H1 (cell line): ENCODE measurements around the gene NIPAL4. TPM values are rescaled to one million over a fixed set of nuclear protein-coding genes. Genes with fewer than 3 reads are reported as not detected.

ENCODE experiments used
- CTCF ChIA-PET: fragments of 300-600 bp; sonication (Branson Sonifier 250); formaldehyde crosslinking; loops from one replicate; lab custom pipeline; 2021; ENCODE audit not compliant: partially characterized antibody; lab: Charles Lee
- POLR2A ChIA-PET: fragments of 300-600 bp; sonication (Branson Sonifier 250); formaldehyde crosslinking; loops from one replicate; lab custom pipeline; 2021; ENCODE audit warnings: inconsistent platforms; ENCODE audit not compliant: partially characterized antibody; lab: Charles Lee
- DNase-seq, 2 experiments: peaks; one replicate each; pipeline versions ENCODE4 v3.0.0 to v3.0.0-alpha.2; 2010 to 2022; ENCODE audit warnings: low spot score in 2 of 2, low read depth in 1 of 2, mixed read lengths in 1 of 2
- FAIRE-seq: peaks from 2 replicates; lab custom pipeline; 2011; peaks lifted over from hg19 to GRCh38; lab: Jason Lieb, UNC
- H2AFZ ChIP-seq: 2 replicates; pipeline ENCODE4 v1.8.1; 2012; ENCODE audit warnings: low read length, inconsistent platforms
- H2AK5ac ChIP-seq: 2 replicates; pipeline ENCODE4 v1.6.1; 2013; ENCODE audit warnings: low read depth, low read length
- H2BK120ac ChIP-seq: replicated peaks from 2 replicates; pipeline ENCODE3; 2013; ENCODE audit warnings: low read depth, low read length, inconsistent platforms
- H2BK12ac ChIP-seq: 2 replicates; pipeline ENCODE4 v1.6.1; 2013; ENCODE audit warnings: low read depth, low read length
- H2BK15ac ChIP-seq: 2 replicates; pipeline ENCODE4 v1.6.1; 2013; ENCODE audit warnings: low read length
- H2BK20ac ChIP-seq: 2 replicates; pipeline ENCODE4 v1.6.1; 2013; ENCODE audit warnings: low read length
- H2BK5ac ChIP-seq: 2 replicates; pipeline ENCODE4 v1.6.1; 2013; ENCODE audit warnings: low read depth, low read length
- H3K14ac ChIP-seq: 2 replicates; pipeline ENCODE4 v1.6.1; 2013; ENCODE audit warnings: inconsistent platforms; ENCODE audit not compliant: insufficient read length
- H3K18ac ChIP-seq: 2 replicates; pipeline ENCODE4 v1.6.1; 2013; ENCODE audit warnings: low read length; ENCODE audit errors: extremely low read depth
- H3K23ac ChIP-seq: 2 replicates; pipeline ENCODE4 v1.6.1; 2013; ENCODE audit warnings: inconsistent platforms; ENCODE audit not compliant: insufficient read length
- H3K23me2 ChIP-seq: 2 replicates; pipeline ENCODE4 v1.6.1; 2013; ENCODE audit warnings: low read depth, low read length
- H3K27ac ChIP-seq: 2 replicates; pipeline ENCODE4 v1.6.1; 2011; ENCODE audit warnings: low read depth, low read length, inconsistent platforms
- H3K27me3 ChIP-seq, 4 experiments: replicated peaks in 1 of 4; 1 replicate in 1 of 4; 2 replicates in 3 of 4; pipeline versions ENCODE4 v1.6.1 to v1.8.1; 2011 to 2013; ENCODE audit warnings: low read length in 3 of 4, mild to moderate bottlenecking in 3 of 4, inconsistent platforms in 2 of 4, mixed read lengths in 2 of 4, moderate library complexity in 1 of 4; ENCODE audit not compliant: control insufficient read depth in 3 of 4, insufficient read depth in 3 of 4; ENCODE audit errors: extremely low read depth in 1 of 4
- H3K36me3 ChIP-seq, 4 experiments: 2 replicates each; pipeline versions ENCODE4 v1.6.1 to v1.8.1; 2011 to 2013; ENCODE audit warnings: mild to moderate bottlenecking in 4 of 4, low read length in 3 of 4, moderate library complexity in 2 of 4, control low read depth in 1 of 4, inconsistent platforms in 1 of 4; ENCODE audit not compliant: insufficient read depth in 4 of 4, control insufficient read depth in 2 of 4
- H3K4ac ChIP-seq: replicated peaks from 2 replicates; pipeline ENCODE3; 2013; ENCODE audit warnings: low read length, low read depth, mixed read lengths, inconsistent platforms; ENCODE audit not compliant: insufficient read length
- H3K4me1 ChIP-seq, 4 experiments: replicated peaks in 1 of 4; 1 replicate in 1 of 4; 2 replicates in 3 of 4; pipeline versions ENCODE4 v1.6.1 to v1.8.1; 2011 to 2013; ENCODE audit warnings: low read length in 3 of 4, inconsistent platforms in 2 of 4, mixed read lengths in 1 of 4; ENCODE audit not compliant: insufficient read depth in 4 of 4, control insufficient read depth in 3 of 4
- H3K4me2 ChIP-seq, 2 experiments: 2 replicates each; pipeline versions ENCODE4 v1.6.1 to v1.8.1; 2011 to 2013; ENCODE audit warnings: low read depth in 2 of 2, low read length in 2 of 2, control low read depth in 1 of 2, inconsistent platforms in 1 of 2, mild to moderate bottlenecking in 1 of 2; ENCODE audit not compliant: insufficient read depth in 1 of 2
- H3K4me3 ChIP-seq, 4 experiments: fragments of 200-600, 300-600 bp in 1 of 4; sonication (generic), shearing (Covaris generic), sonication (Bioruptor Twin) in 1 of 4; 2 replicates each; pipeline versions ENCODE4 v1.5.1 to v1.8.1; 2011 to 2016; ENCODE audit warnings: low read length in 4 of 4, low read depth in 3 of 4, control low read depth in 2 of 4, inconsistent platforms in 2 of 4, mild to moderate bottlenecking in 2 of 4, mixed read lengths in 1 of 4, moderate library complexity in 1 of 4; ENCODE audit not compliant: insufficient read depth in 2 of 4; ENCODE audit errors: extremely low read depth in 1 of 4
- H3K56ac ChIP-seq: replicated peaks from 2 replicates; pipeline ENCODE3; 2013; ENCODE audit warnings: low read depth, mild to moderate bottlenecking, mixed read lengths, low read length, inconsistent platforms; ENCODE audit not compliant: insufficient read length
- H3K79me1 ChIP-seq: 2 replicates; pipeline ENCODE4 v1.6.1; 2013; ENCODE audit warnings: low read depth, low read length, control low read depth
- H3K79me2 ChIP-seq, 2 experiments: 2 replicates each; pipeline versions ENCODE4 v1.6.1 to v1.8.1; 2012 to 2013; ENCODE audit warnings: low read length in 2 of 2, mild to moderate bottlenecking in 2 of 2, inconsistent platforms in 1 of 2; ENCODE audit not compliant: insufficient read depth in 2 of 2, control insufficient read depth in 1 of 2
- H3K9ac ChIP-seq, 4 experiments: replicated peaks in 1 of 4; 1 replicate in 1 of 4; 2 replicates in 3 of 4; pipeline versions ENCODE4 v1.6.1 to v1.8.1; 2011 to 2013; ENCODE audit warnings: low read depth in 3 of 4, low read length in 3 of 4, control low read depth in 2 of 4, mild to moderate bottlenecking in 2 of 4, moderate library complexity in 2 of 4, inconsistent platforms in 1 of 4; ENCODE audit errors: extremely low read depth in 1 of 4
- H3K9me3 ChIP-seq, 2 experiments: 2 replicates each; pipeline versions ENCODE4 v1.6.1 to v1.8.1; 2012 to 2013; ENCODE audit warnings: mild to moderate bottlenecking in 2 of 2, moderate library complexity in 2 of 2, control low read depth in 1 of 2, inconsistent platforms in 1 of 2, low read depth in 1 of 2, low read length in 1 of 2, mixed read lengths in 1 of 2; ENCODE audit not compliant: insufficient read depth in 2 of 2
- H4K20me1 ChIP-seq, 2 experiments: replicated peaks in 1 of 2; 2 replicates each; pipeline versions ENCODE3 to v1.8.1; 2011 to 2013; ENCODE audit warnings: inconsistent platforms in 2 of 2, low read length in 2 of 2, mild to moderate bottlenecking in 1 of 2; ENCODE audit not compliant: insufficient read depth in 2 of 2, control insufficient read depth in 1 of 2
- H4K5ac ChIP-seq: 2 replicates; pipeline ENCODE4 v1.6.1; 2013; ENCODE audit warnings: low read length, low read depth, mixed read lengths, inconsistent platforms; ENCODE audit not compliant: insufficient read length
- H4K8ac ChIP-seq: 2 replicates; pipeline ENCODE4 v1.8.0; 2013; ENCODE audit warnings: mild to moderate bottlenecking, moderate library complexity, low read length, inconsistent platforms; ENCODE audit not compliant: insufficient read depth; ENCODE audit errors: extremely low read depth
- H4K91ac ChIP-seq: replicated peaks from 2 replicates; pipeline ENCODE3; 2013; ENCODE audit warnings: low read length, mixed read lengths, inconsistent platforms; ENCODE audit not compliant: insufficient read length
- BACH1 ChIP-seq: IDR thresholded peaks from 2 replicates; pipeline ENCODE4 v1.6.1; 2012; ENCODE audit warnings: low read length, improper control_type of control experiment
- BRCA1 ChIP-seq: IDR thresholded peaks from 2 replicates; pipeline ENCODE4 v1.6.1; 2012; ENCODE audit warnings: low read depth, low read length, improper control_type of control experiment
- CBX8 ChIP-seq: fragments of 300-800, 300-1000 bp; sonication (generic); IDR thresholded peaks from 2 replicates; pipeline ENCODE4 v1.7.1; 2016; ENCODE audit warnings: low read depth, low read length, borderline replicate concordance
- CEBPB ChIP-seq: IDR thresholded peaks from 2 replicates; pipeline ENCODE4 v1.6.1; 2012; ENCODE audit warnings: low read depth, low read length
- CREB1 ChIP-seq: IDR thresholded peaks from 2 replicates; pipeline ENCODE4 v1.6.1; 2012; ENCODE audit warnings: inconsistent platforms
- KDM4A ChIP-seq: IDR thresholded peaks from one replicate; pipeline ENCODE4 v1.7.1; 2012; ENCODE audit warnings: low read depth, mild to moderate bottlenecking, moderate library complexity, low read length, inconsistent platforms; ENCODE audit not compliant: severe bottlenecking
- MAFK ChIP-seq: IDR thresholded peaks from 2 replicates; pipeline ENCODE4 v1.6.1; 2012; ENCODE audit warnings: low read depth, mild to moderate bottlenecking, improper control_type of control experiment, low read length
- MAX ChIP-seq: IDR thresholded peaks from 2 replicates; pipeline ENCODE4 v1.6.1; 2012; ENCODE audit warnings: inconsistent platforms
- POLR2A ChIP-seq, 2 experiments: IDR thresholded peaks; 1 replicate in 1 of 2; 2 replicates in 1 of 2; pipeline ENCODE4 v1.6.1; 2011; ENCODE audit warnings: low read depth in 2 of 2, low read length in 2 of 2, mild to moderate bottlenecking in 2 of 2; ENCODE audit errors: control extremely low read depth in 1 of 2
- RAD21 ChIP-seq, 2 experiments: IDR thresholded peaks in 1 of 2; conservative IDR thresholded peaks in 1 of 2; 2 replicates each; pipeline ENCODE4 v1.6.1; 2011; ENCODE audit warnings: low read depth in 2 of 2, low read length in 2 of 2, improper control_type of control experiment in 1 of 2, inconsistent platforms in 1 of 2, mild to moderate bottlenecking in 1 of 2, moderate library complexity in 1 of 2
- RFX5 ChIP-seq: IDR thresholded peaks from 2 replicates; pipeline ENCODE4 v1.6.1; 2011; ENCODE audit warnings: low read depth, low read length, improper control_type of control experiment, borderline replicate concordance
- SIRT6 ChIP-seq: IDR thresholded peaks from one replicate; pipeline ENCODE4 v1.7.1; 2012; ENCODE audit warnings: low read length, inconsistent platforms
- SIX5 ChIP-seq: IDR thresholded peaks from 2 replicates; pipeline ENCODE4 v1.6.1; 2011; ENCODE audit warnings: mild to moderate bottlenecking, low read depth, low read length
- SP1 ChIP-seq: IDR thresholded peaks from 2 replicates; pipeline ENCODE4 v1.6.1; 2011; ENCODE audit warnings: low read depth, low read length
- SP2 ChIP-seq: IDR thresholded peaks from 2 replicates; pipeline ENCODE4 v1.6.1; 2012; ENCODE audit warnings: mild to moderate bottlenecking, low read length, inconsistent platforms
- TAF1 ChIP-seq: IDR thresholded peaks from 2 replicates; pipeline ENCODE4 v1.6.1; 2011; ENCODE audit warnings: mild to moderate bottlenecking, low read depth, low read length
- TCF12 ChIP-seq: IDR thresholded peaks from 2 replicates; pipeline ENCODE4 v1.6.1; 2011; ENCODE audit warnings: low read depth, mild to moderate bottlenecking, low read length
- WGBS, 2 experiments: shearing (Covaris generic) in 1 of 2; methylation state at CpG; one replicate each; pipeline versions ENCODE4 v1.1.6 to v1.1.7; 2013 to 2015; ENCODE audit warnings: low lambda C conversion rate in 2 of 2, mixed read lengths in 2 of 2, inconsistent platforms in 1 of 2, low coverage in 1 of 2, missing lambda C conversion rate in 1 of 2; ENCODE audit not compliant: insufficient replicate concordance in 2 of 2, insufficient coverage in 1 of 2, insufficient read length in 1 of 2; ENCODE audit errors: extremely low coverage in 1 of 2, missing lambda C conversion rate in 1 of 2; 5-methylcytosine and 5-hydroxymethylcytosine counted together
- polyA plus RNA-seq, 7 experiments: library from polyadenylated mRNA; depleted of rRNA in 3 of 7; stranded (reverse) in 5 of 7; unstranded in 2 of 7; fragments of >200 nt in 5 of 7; fragments of 200-250 nt in 2 of 7; gene quantifications; 1 replicate in 5 of 7; 2 replicates in 1 of 7; 4 replicates in 1 of 7; pipeline versions ENCODE4 v1.2.1 to v1.2.3, GENCODE V29; 2011 to 2013; ENCODE audit warnings: missing spikeins in 2 of 7, mixed read lengths in 2 of 7
- total RNA-seq: library from RNA; stranded (reverse); fragmentation: NEBNext Ultra II Directional; extraction: Animal tissue kit (Norgen Biotek cat#: 25700); gene quantifications from 2 replicates; pipeline ENCODE4 v1.2.1, GENCODE V29; 2021

Gene NIPAL4
- total and polyA plus RNA-seq, 2 of the 8 experiments (the other 6 are each of a cell fraction or from before 2014, with no cell fraction given): 0.09 to 0.20 TPM

DNA sequence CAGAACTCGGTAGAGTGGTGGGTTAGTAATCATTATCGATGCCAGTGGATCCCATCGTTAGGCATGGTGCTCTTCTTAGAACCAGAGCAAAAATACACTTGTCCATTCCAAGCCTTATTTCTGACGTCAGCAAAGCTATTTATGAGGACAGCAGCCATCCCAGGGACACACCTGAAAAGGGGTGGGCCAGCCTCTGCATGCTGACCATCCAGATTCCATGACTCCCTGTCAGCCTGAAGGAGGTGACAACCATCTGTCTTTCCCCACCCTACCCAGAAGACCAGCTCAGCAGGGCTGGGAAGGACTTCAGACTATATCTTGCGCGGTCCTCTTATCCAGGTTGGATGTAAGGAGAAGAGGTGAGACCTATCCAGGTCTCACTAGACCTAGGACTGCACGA, 5.7 kb upstream of the NIPAL4 start:
- no peaks in the 10 kb centered on the region for H3K23me2 ChIP-seq
- H4K5ac ChIP-seq: no peak overlapping the region
- H3K36me3 ChIP-seq: no peaks in the 10 kb centered on the region
- H3K27me3 ChIP-seq: peaks cover 0 to 3% (median 1%) of the 10 kb centered on the region in 4 experiments; a peak in 3 of 7 replicates
- no peak overlapping the region for H2BK12ac ChIP-seq
- H3K14ac ChIP-seq: no peak overlapping the region
- ChIA-PET POLR2A (no interaction called here), CTCF (interaction anchor here (1.4 to 10.0 kb wide), 3 partner anchors 17 to 289 kb away, joined by 3 to 112 read pairs (median 11); no protein-coding TSS in a partner anchor)
- FAIRE-seq (no peak), DNase-seq (peak in 1 of 2 experiments; percentile 23)
- H3K23ac ChIP-seq: no peak overlapping the region
- H3K27ac ChIP-seq: no peak overlapping the region
- H3K56ac ChIP-seq: no peak overlapping the region
- no peak overlapping the region for H2BK5ac ChIP-seq
- peaks cover 0 to 3% (median 3%) of the 10 kb centered on the region in 4 experiments; a peak in 5 of 7 replicates for H3K4me1 ChIP-seq
- no peak overlapping the region for H3K4me3 ChIP-seq
- H2BK15ac ChIP-seq: no peak overlapping the region
- H2BK20ac ChIP-seq: no peak overlapping the region
- no peaks in the 10 kb centered on the region for H3K9me3 ChIP-seq
- TF ChIP-seq RFX5 (no peak), MAX (no peak), SP2 (no peak), BRCA1 (no peak), RAD21 (IDR thresholded peaks at IDR 0.05 in 1 of 2, conservative IDR thresholded peaks at IDR 0.05 in 1 of 2; ENCODE audit: low read depth in 2 of 2, low read length in 2 of 2) (no peak), SP1 (no peak), TCF12 (no peak), CBX8 (no peak), CREB1 (no peak), SIRT6 (no peak), TAF1 (no peak), POLR2A (IDR thresholded peaks at IDR 0.05; ENCODE audit: control extremely low read depth in 1 of 2, low read depth in 2 of 2, low read length in 2 of 2) (no peak), CEBPB (no peak), BACH1 (no peak), SIX5 (no peak), KDM4A (no peak), MAFK (no peak)
- H2AFZ ChIP-seq: no peak overlapping the region
- no peak overlapping the region for H4K8ac ChIP-seq
- H3K18ac ChIP-seq: no peak overlapping the region
- no peak overlapping the region for H2BK120ac ChIP-seq
- no peak overlapping the region for H2AK5ac ChIP-seq
- no peaks in the 10 kb centered on the region for H3K79me1 ChIP-seq
- H3K4me2 ChIP-seq: no peak overlapping the region
- no peak overlapping the region for H3K9ac ChIP-seq
- H4K20me1 ChIP-seq: no peaks in the 10 kb centered on the region
- 89% methylated on average over 7 of the region's 7 CpGs; no CpG with 5 or more reads in 1 of the 2 experiments for WGBS, 2 experiments
- no peaks in the 10 kb centered on the region for H3K79me2 ChIP-seq
- no peak overlapping the region for H4K91ac ChIP-seq
- H3K4ac ChIP-seq: no peak overlapping the region
